A673 (cell line): ENCODE measurements around the gene MRPL20. TPM values are rescaled to one million over a fixed set of nuclear protein-coding genes. Genes with fewer than 3 reads are reported as not detected.
"Not testable (repeated sequence)": the region's sequence is repeated elsewhere in the genome, so short reads cannot be mapped to it uniquely, and the experiment has no call there.

ENCODE experiments used
- BruUV-seq: library from RNA; stranded (reverse); fragments of 400-500 nt; replicated peaks from 2 replicates; lab custom pipeline; 2021; lab: Mats Ljungman, UMichigan
- CTCF ChIA-PET: fragments of 300-600 bp; sonication (Branson Sonifier 250); formaldehyde crosslinking; loops from one replicate; lab custom pipeline; 2022; ENCODE audit warnings: antibody characterized with exemption; lab: Charles Lee
- POLR2A ChIA-PET: fragments of 300-600 bp; sonication (Branson Sonifier 250); formaldehyde crosslinking; loops from one replicate; lab custom pipeline; 2022; ENCODE audit warnings: antibody characterized with exemption; ENCODE audit not compliant: low non-redundant PET; lab: Charles Lee
- DNase-seq: peaks from one replicate; pipeline ENCODE4 v3.0.0-alpha.2; 2015; ENCODE audit warnings: low spot score
- H3K27ac ChIP-seq: fragments of 200-600 bp; sonication (generic); 2 replicates; pipeline ENCODE4 v1.5.1; 2016; ENCODE audit warnings: mixed run types, low read depth, mild to moderate bottlenecking, mixed read lengths, antibody characterized with exemption, low read length; ENCODE audit not compliant: poor library complexity, severe bottlenecking
- H3K27me3 ChIP-seq: fragments of 200-600 bp; sonication (generic); replicated peaks from 2 replicates; pipeline ENCODE4 v1.6.1; 2017; ENCODE audit warnings: mixed run types, low read depth, mild to moderate bottlenecking, mixed read lengths, antibody characterized with exemption, low read length; ENCODE audit not compliant: insufficient read depth, poor library complexity
- H3K36me3 ChIP-seq: fragments of 200-600 bp; sonication (generic); 2 replicates; pipeline ENCODE4 v1.6.1; 2016; ENCODE audit warnings: mixed run types, mild to moderate bottlenecking, mixed read lengths, antibody characterized with exemption, low read length; ENCODE audit not compliant: insufficient read depth, poor library complexity, severe bottlenecking
- H3K4me1 ChIP-seq: fragments of 200-600 bp; sonication (generic); 2 replicates; pipeline ENCODE4 v1.6.1; 2017; ENCODE audit warnings: mixed run types, mild to moderate bottlenecking, mixed read lengths, antibody characterized with exemption, low read length; ENCODE audit not compliant: insufficient read depth, poor library complexity, severe bottlenecking
- H3K4me3 ChIP-seq: fragments of 200-600 bp; sonication (generic); 2 replicates; pipeline ENCODE4 v1.5.1; 2016; ENCODE audit warnings: low read depth, mixed run types, mild to moderate bottlenecking, mixed read lengths, low read length; ENCODE audit not compliant: poor library complexity, severe bottlenecking
- H3K9me3 ChIP-seq: fragments of 200-600 bp; sonication (generic); 2 replicates; pipeline ENCODE4 v1.6.1; 2016; ENCODE audit warnings: mixed run types, low read depth, mild to moderate bottlenecking, mixed read lengths, antibody characterized with exemption, low read length; ENCODE audit not compliant: poor library complexity, severe bottlenecking
- CTCF ChIP-seq: fragments of 300-800, 200-600 bp; sonication (generic); conservative IDR thresholded peaks from 2 replicates; pipeline ENCODE4 v1.5.1; 2017; ENCODE audit warnings: low read depth, mild to moderate bottlenecking, antibody characterized with exemption, low read length, moderate library complexity, mixed read lengths
- EZH2 ChIP-seq: fragments of 200-600 bp; sonication (generic); IDR thresholded peaks from 2 replicates; pipeline ENCODE4 v1.6.1; 2017; ENCODE audit warnings: borderline replicate concordance, low read depth, mild to moderate bottlenecking, mixed read lengths, antibody characterized with exemption, low read length; ENCODE audit not compliant: poor library complexity, severe bottlenecking
- intact Hi-C: fragments of 100-400 bp; cut with micrococcal nuclease; formaldehyde crosslinking; loops from one replicate; pipeline ENCODE4 v1.10.0; 2022; ENCODE audit not compliant: unreplicated experiment
- total RNA-seq: library from RNA; stranded (reverse); gene quantifications from 2 replicates; pipeline ENCODE4 v1.2.3, GENCODE V29; 2021

MRPL20 gene
- total RNA-seq, 1 experiment from 2014 or later, result 151 TPM

- no peaks in the 10 kb centered on the region for H3K36me3 ChIP-seq
- ChIA-PET CTCF (no interaction called here), POLR2A (no interaction called here)
- no peak overlapping the region for H3K4me3 ChIP-seq
- H3K27ac ChIP-seq, result no peak overlapping the region
- no peaks in the 10 kb centered on the region for H3K9me3 ChIP-seq
- DNase-seq, result no peak
- intact Hi-C loops, result no loop called here
- peaks cover 2% of the 10 kb centered on the region for H3K27me3 ChIP-seq
- TF ChIP-seq CTCF (no peak), EZH2 (no peak)
- H3K4me1 ChIP-seq, result no peaks in the 10 kb centered on the region
- no TSS peak for BruUV-seq
Measured at GRCh38 chr1:1451696-1452364, 44.7 kb upstream of the MRPL20 start.

- H3K9me3 ChIP-seq, H3K4me3 ChIP-seq, H3K27ac ChIP-seq, BruUV-seq, H3K4me1 ChIP-seq, H3K36me3 ChIP-seq, DNase-seq, H3K27me3 ChIP-seq, CTCF ChIA-PET, intact Hi-C loops: not testable (repeated sequence)
- POLR2A ChIA-PET, result interaction anchor here (0.6 kb wide), 1 partner anchor 23 kb away, joined by 4 read pairs; no protein-coding TSS in a partner anchor
Measured at GRCh38 chr1:1450616-1451015, 43.5 kb upstream of the MRPL20 start.

DNA sequence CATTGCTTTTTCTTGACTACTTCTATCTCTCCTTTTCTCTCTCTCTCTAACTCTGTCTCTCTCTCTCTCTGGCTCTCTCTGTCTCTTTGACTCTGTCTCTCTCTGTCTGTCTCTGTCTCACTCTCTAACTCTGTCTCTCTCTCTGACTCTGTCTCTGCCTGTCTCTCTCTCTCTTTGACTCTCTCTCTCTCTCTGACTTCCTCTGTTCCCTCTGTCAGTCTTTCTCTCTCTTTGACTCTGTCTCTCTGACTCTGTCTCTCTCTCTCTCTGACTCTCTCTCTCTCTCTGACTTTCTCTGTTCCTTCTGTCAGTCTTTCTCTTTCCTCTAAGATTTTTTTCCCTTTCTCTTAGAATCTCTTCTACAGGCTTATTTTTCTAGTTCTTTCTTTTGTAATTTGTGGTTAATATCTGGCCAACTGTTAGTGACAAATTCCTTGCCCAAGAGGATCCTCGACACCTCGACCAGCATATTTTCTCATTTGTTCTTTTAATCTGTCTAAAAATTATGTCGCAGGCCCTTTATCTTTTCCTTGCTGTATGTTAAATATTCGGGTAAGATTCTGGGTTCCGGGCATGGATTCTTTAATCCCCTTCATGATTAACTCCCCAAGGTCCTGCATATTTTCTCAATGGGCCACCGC, 42.1 kb upstream of the MRPL20 start, which contains the start of gene ATAD3C:
Gene ATAD3C, plus strand, starts transcription at position 591 of the 641 bp plus-strand sequence. CDS start 995 bp downstream, outside the sequence.
- no TSS peak for BruUV-seq

DNA sequence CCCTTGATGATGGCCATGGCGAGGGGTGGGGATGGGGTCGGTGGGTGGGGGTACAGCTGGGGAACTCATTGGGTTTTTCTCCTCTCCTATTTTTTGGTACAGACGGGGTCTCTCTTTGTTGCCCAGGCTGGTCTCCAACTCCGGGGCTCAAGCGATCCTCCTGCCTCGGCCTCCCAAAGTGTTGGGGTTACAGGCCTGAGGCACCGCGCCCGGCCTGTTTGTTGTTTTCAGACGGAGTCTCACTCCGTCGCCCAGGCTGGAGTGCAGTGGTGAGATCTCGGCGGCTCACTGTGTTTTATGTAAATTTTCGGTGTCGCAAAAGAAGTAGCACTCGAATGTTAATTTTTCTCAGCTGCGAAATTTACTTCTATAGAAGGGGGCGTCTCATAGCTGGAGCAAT, 39.5 kb upstream of the MRPL20 start:
- POLR2A ChIA-PET, result not testable (repeated sequence)

More for the DNA sequence above, 42.1 kb upstream of the MRPL20 start, which contains the start of gene ATAD3C:
- DNase-seq, result no peak
- Histone ChIP-seq H3K36me3 (no peaks in the 10 kb centered on the region), H3K4me1 (no peaks in the 10 kb centered on the region), H3K27ac (no peak within 1 kb of the TSS), H3K27me3 (peaks cover 2% of the 10 kb centered on the region), H3K9me3 (no peaks in the 10 kb centered on the region), H3K4me3 (no peak within 1 kb of the TSS)
- TF ChIP-seq CTCF, result no peak
- no peak for TF ChIP-seq EZH2
- intact Hi-C loops, result no loop called here
- CTCF ChIA-PET, result no interaction called here
- POLR2A ChIA-PET, result no interaction called here

More for the DNA sequence above, 39.5 kb upstream of the MRPL20 start:
- H3K36me3 ChIP-seq, CTCF ChIA-PET, intact Hi-C loops, BruUV-seq, DNase-seq, H3K9me3 ChIP-seq, H3K4me3 ChIP-seq, H3K27ac ChIP-seq, H3K27me3 ChIP-seq, H3K4me1 ChIP-seq: not testable (repeated sequence)
